HUES64 (cell line): ENCODE data around the gene NECTIN4. TPM values are rescaled to one million over a fixed set of nuclear protein-coding genes. Genes with fewer than 3 reads are reported as not detected.

ENCODE experiments used
- H3K27ac ChIP-seq: 2 replicates; pipeline ENCODE4 v1.7.0; 2013; ENCODE audit warnings: low read depth, low read length, inconsistent platforms
- H3K27me3 ChIP-seq: 2 replicates; pipeline ENCODE4 v1.6.1; 2013; ENCODE audit warnings: mild to moderate bottlenecking, low read length; ENCODE audit not compliant: insufficient read depth
- H3K36me3 ChIP-seq: 2 replicates; pipeline ENCODE4 v1.6.1; 2013; ENCODE audit warnings: mild to moderate bottlenecking, low read length; ENCODE audit not compliant: insufficient read depth
- H3K4me1 ChIP-seq: 2 replicates; pipeline ENCODE4 v1.6.1; 2013; ENCODE audit warnings: mild to moderate bottlenecking, low read length, moderate library complexity; ENCODE audit not compliant: insufficient read depth
- H3K4me3 ChIP-seq: 2 replicates; pipeline ENCODE4 v1.5.1; 2013; ENCODE audit warnings: mild to moderate bottlenecking, low read length, moderate library complexity
- H3K9ac ChIP-seq: 2 replicates; pipeline ENCODE4 v1.6.1; 2013; ENCODE audit warnings: mild to moderate bottlenecking, low read depth, low read length
- H3K9me3 ChIP-seq: 2 replicates; pipeline ENCODE4 v1.6.1; 2013; ENCODE audit warnings: low read depth, low read length; ENCODE audit not compliant: insufficient read depth
- WGBS: fragments of 150-250, 120-280 bp; methylation state at CpG from one replicate; pipeline ENCODE4 v1.1.7; 2013; ENCODE audit warnings: missing lambda C conversion rate; 5-methylcytosine and 5-hydroxymethylcytosine counted together
- polyA plus RNA-seq, 2 experiments: library from polyadenylated mRNA; stranded (reverse); fragments of 50-300 nt; gene quantifications; one replicate each; pipeline ENCODE4 v1.2.3, GENCODE V29; 2013

Gene NECTIN4
- 0.30 TPM for polyA plus RNA-seq (2013, experiment 1 of 2)
- 0.76 TPM for polyA plus RNA-seq (2013, experiment 2 of 2)

DNA sequence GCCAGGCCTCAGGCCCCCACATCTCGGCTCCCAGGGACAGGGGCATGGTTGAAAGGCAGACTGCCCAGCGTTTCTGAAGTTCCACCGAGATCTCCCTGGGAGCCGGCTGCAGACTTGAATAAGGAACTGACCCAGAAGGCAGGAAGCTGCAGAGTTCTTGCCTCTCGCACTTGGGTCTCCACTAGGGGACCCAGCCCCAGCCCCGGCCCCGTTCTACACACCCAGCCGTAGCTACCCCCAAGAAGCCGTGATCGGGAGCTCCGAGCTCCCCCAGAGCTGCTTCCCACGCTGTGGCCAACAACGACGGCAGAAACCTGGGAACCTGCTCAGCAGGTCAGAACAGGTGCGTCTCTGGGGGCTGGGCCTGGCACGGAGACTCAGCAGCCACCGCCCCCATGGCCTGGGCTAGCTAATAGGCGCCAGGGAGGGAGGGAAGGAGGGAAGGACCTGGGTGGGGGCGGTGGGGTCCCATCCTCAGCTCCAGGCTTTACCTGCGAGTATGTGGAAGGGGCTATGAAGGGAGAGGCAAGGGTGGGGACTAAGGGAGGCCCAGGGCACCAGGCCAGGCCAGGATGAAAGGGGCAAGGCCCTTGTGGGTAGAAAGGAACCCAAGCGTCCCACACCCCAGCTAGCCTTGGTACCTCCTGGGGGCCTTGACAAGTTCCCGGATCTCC, at the start of gene NECTIN4:
NECTIN4 (minus strand) TSS at position 308 of the 674 bp plus-strand sequence; CDS start at position 46, 262 bp downstream.
- peaks cover 15% of the 10 kb centered on the region; the same call in 1 of the 2 replicates for H3K4me1 ChIP-seq
- no peaks in the 10 kb centered on the region for H3K36me3 ChIP-seq
- H3K9ac ChIP-seq, result no peak within 1 kb of the TSS
- H3K4me3 ChIP-seq, result no peak within 1 kb of the TSS
- no peaks in the 10 kb centered on the region for H3K9me3 ChIP-seq
- no peaks in the 10 kb centered on the region for H3K27me3 ChIP-seq
- H3K27ac ChIP-seq, result no peak within 1 kb of the TSS
- WGBS, result 88% methylated on average over 22 of the region's 22 CpGs

DNA sequence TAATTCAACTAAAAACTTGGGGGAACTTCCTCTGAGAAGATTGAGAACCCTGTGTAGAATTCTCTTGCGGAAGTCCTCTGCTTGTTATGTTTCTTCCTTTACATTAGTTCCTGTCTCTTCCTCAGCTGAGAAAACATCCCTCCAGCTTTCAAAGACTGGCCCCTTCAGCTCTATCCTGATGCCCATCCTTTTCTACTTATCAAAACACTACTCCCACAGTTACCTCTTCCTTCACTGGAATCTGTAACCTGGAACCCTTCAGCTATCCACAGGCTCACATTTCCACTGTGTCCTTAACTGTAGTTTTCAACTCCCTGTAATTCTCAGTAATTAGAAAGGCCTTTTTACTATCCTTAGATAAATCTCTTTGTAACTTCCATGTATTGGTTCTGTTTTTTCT, 49.1 kb upstream of the NECTIN4 start:
- no peaks in the 10 kb centered on the region for H3K4me1 ChIP-seq
- no peak overlapping the region for H3K9ac ChIP-seq
- H3K9me3 ChIP-seq, result no peaks in the 10 kb centered on the region
- no peaks in the 10 kb centered on the region for H3K27me3 ChIP-seq
- H3K4me3 ChIP-seq, result no peak overlapping the region
- H3K27ac ChIP-seq, result no peak overlapping the region
- peaks cover 3% of the 10 kb centered on the region; the same call in 1 of the 2 replicates for H3K36me3 ChIP-seq
- 92% methylated on average over 1 of the region's 1 CpG for WGBS

DNA sequence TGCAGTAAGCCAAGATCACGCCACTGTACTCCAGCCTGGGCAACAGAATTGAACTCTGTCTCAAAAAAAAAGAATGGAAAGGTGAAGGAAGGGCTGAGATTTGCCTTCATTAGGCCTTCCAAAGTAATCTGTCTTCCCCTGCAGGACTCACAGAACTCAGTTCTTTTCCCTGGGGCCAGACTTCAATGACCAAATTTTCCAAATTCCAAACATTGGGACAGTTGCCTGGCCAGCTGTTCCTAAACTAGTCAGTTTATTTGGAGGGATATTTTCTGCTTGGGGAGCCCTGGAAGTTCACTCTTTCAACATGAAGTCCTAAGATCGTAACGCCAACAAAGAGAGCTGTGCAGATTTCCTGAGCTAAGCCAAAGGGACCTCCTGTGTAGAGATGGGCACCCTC, 48.5 kb upstream of the NECTIN4 start:
- no peak overlapping the region for H3K4me3 ChIP-seq
- WGBS, result 95% methylated on average over 3 of the region's 3 CpGs
- no peaks in the 10 kb centered on the region for H3K9me3 ChIP-seq
- no peak overlapping the region for H3K27ac ChIP-seq
- H3K36me3 ChIP-seq, result peaks cover 3% of the 10 kb centered on the region; the same call in 1 of the 2 replicates
- no peaks in the 10 kb centered on the region for H3K4me1 ChIP-seq
- no peak overlapping the region for H3K9ac ChIP-seq
- H3K27me3 ChIP-seq, result no peaks in the 10 kb centered on the region

DNA sequence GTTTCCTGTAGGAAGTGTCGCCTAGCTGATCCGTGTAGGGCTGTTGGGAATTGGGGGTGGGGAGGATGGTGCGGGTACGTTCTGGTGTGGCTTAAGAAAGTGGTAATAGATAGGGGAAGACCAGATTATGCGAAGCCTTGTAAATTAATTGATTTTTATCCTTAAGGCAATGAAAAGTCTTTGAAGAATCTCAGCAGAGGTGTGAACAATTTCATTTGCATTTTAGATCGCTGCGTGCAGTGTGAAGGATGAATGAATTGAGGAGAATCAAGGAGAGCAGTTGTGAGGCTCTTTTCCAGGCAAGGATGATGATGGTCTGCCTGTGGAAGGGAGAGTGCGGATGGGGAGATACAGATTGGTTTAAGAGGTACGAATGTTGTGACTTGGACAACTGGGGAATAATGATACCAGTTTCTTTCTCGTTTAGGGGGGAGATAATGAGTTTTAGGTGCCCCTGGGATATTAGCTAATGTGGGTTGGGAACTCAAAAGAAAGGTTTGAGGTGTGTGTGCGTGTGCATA, 43.9 kb upstream of the NECTIN4 start:
- Histone ChIP-seq H3K4me1 (peaks cover 12% of the 10 kb centered on the region), H3K27me3 (no peaks in the 10 kb centered on the region), H3K9ac (peak overlapping the region; percentile 85), H3K27ac (peak overlapping the region; percentile 97), H3K9me3 (no peaks in the 10 kb centered on the region), H3K4me3 (peak overlapping the region; percentile 80), H3K36me3 (peaks cover 26% of the 10 kb centered on the region)
- WGBS, result 2% methylated on average over 11 of the region's 11 CpGs

DNA sequence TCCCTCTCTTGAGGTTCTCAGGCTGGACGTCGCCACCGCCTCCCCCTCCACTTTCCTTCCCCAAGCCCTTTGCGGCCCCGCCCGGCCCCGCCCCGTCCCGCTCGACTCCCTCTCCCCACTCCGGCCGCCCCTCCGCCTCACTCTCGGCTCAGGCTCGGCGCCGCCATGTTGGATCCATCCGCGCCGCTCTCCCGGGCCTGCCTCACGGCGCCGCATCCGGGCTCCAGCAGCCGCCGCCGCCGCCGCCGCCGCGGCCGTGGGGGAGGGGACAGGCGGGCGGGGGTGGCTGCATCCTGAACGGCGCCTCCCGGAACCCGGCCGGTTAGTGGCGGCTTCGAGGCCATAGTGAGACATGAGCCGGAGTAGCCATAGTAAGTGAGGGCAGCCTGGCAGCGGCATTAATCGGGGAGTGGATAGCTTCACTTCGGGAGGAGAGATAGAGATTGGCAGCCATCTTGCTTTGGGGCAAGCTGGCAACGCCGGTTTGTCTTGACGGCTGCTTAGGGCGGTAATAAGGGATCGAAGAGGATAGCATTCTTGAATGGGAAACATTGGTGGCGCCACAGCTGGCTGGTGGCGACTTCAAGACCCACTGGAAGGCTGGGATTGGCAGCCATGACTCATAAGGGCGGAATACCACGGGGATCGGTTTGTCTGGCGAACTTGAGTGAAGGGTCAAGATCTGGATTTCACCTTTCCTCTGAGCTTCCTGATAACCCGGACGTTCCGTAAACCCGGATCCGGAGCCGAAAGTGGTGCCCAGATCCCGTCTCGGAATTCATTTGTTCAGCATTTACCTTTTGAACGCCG, 43.3 kb upstream of the NECTIN4 start, which contains the start of gene DEDD:
DEDD (minus strand) TSS at position 258 of the 810 bp plus-strand sequence. CDS start 8,205 bp downstream, outside the sequence.
- Histone ChIP-seq H3K36me3 (peaks cover 33% of the 10 kb centered on the region), H3K4me3 (peak within 1 kb of the TSS; percentile 80), H3K9me3 (no peaks in the 10 kb centered on the region), H3K27ac (peak within 1 kb of the TSS; percentile 97), H3K27me3 (no peaks in the 10 kb centered on the region), H3K4me1 (peaks cover 12% of the 10 kb centered on the region), H3K9ac (peak within 1 kb of the TSS; percentile 85)
- under 1% methylated on average over 66 of the region's 68 CpGs for WGBS

DNA sequence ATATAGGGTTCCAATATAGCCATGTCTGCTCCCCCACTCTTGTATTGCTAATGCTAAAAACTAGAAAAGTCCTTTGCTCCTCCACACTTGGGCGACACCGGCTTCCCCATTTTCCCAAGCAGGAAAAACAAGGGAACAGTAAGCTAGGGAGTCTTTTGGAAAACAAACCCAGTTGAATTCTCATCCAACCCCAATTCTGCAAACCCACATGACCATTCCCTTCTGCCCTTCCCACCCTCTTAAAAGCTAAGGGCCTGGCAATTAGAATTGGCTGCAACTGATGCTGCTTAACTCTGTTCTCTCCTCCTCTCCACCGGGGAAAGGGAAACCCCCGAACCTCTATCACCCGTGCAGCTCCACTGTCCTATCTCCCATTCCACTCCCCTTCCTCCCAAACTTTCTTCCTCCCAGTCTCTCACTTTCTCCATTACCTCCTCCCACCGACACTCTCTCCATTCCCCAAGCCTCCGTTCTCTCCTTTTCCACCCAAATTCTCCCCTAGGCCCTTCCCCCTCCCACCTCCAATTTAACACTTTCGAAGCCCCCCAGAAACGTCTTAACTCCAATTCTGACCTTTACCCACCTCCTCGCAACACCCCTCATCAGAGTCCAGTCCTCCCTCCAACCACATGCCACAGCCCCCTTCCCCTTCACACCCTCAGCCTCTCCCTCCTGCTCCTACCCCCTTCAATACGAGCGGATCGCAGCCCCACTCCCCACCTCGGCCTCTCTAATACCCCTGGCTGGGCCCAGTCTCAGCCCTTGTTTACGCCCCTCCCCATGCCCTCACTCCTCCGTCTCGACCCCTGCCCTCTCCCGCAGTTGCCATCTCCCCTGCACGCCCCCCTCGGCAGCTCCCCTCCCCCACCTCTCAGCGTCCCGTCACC, 42.4 kb upstream of the NECTIN4 start:
- peaks cover 41% of the 10 kb centered on the region for H3K36me3 ChIP-seq
- 1% methylated on average over 22 of the region's 22 CpGs for WGBS
- peaks cover 12% of the 10 kb centered on the region for H3K4me1 ChIP-seq
- H3K9ac ChIP-seq, result peak overlapping the region; percentile 85
- no peaks in the 10 kb centered on the region for H3K27me3 ChIP-seq
- peak overlapping the region; percentile 97 for H3K27ac ChIP-seq
- peak overlapping the region; percentile 80 for H3K4me3 ChIP-seq
- H3K9me3 ChIP-seq, result no peaks in the 10 kb centered on the region

DNA sequence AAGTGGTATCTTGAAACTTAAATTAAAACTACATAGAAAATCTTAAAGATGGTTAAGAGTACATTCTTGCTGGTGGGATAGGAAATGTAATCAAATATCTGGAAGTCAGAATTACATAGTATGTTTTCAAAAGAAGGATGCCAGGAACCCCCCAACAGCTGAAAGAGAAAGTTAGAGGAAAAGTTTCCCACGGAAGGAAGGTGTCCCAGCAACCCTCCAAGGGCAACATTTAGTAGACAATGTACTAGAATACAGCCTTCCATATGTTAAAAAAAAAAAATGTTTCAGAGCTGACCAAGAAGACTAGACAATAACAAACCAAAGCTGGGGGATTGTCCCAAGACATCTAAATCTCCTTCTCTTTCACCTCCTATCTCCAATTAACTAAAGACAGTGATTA, 40.9 kb upstream of the NECTIN4 start:
- Histone ChIP-seq H3K9me3 (no peaks in the 10 kb centered on the region), H3K4me3 (peak overlapping the region; percentile 80), H3K27ac (no peak overlapping the region), H3K9ac (no peak overlapping the region), H3K4me1 (peaks cover 12% of the 10 kb centered on the region), H3K36me3 (peaks cover 51% of the 10 kb centered on the region), H3K27me3 (no peaks in the 10 kb centered on the region)
- 92% methylated on average over 1 of the region's 1 CpG for WGBS

DNA sequence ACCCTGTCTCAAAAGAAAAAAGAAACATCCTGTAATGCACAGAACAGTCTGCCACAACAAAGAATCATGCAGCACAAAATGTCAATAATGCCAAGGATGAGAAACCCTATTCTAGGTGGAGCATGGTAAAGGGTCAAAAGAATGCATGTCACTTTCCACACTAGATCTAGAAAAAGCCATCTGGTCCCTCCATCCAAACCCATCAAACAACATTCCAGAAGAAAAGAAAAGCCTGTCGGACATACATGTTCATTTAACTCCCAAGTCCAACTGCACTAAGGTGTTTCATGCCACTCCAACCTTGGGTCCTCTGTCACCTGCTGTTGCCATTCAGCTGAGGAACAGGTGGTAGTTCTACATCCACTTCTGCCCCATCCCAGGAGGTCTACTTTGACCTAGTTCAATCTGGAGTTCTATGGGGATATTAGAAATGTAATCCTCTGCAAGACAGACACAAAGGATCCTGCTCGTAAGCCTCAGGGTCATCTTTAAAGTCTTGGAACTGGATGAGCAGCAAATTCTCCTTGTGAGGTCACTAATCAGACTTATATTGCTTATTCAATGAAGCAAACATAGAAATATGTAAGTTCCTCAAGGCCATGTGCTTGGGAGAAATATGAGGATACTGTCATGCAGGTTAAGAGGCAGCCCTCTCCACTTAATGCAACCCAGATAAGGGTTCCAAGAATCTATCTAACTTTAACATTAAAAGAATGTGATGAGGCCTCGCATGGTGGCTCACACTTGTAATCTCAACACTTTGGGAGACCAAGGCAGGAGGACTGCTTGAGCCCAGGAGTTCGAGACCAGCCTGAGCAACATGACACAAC, 39.4 kb upstream of the NECTIN4 start:
- H3K27me3 ChIP-seq, result no peaks in the 10 kb centered on the region
- H3K36me3 ChIP-seq, result peaks cover 62% of the 10 kb centered on the region
- WGBS, result 96% methylated on average over 4 of the region's 4 CpGs
- no peak overlapping the region for H3K9ac ChIP-seq
- no peaks in the 10 kb centered on the region for H3K9me3 ChIP-seq
- peaks cover 12% of the 10 kb centered on the region for H3K4me1 ChIP-seq
- no peak overlapping the region for H3K27ac ChIP-seq
- H3K4me3 ChIP-seq, result no peak overlapping the region

DNA sequence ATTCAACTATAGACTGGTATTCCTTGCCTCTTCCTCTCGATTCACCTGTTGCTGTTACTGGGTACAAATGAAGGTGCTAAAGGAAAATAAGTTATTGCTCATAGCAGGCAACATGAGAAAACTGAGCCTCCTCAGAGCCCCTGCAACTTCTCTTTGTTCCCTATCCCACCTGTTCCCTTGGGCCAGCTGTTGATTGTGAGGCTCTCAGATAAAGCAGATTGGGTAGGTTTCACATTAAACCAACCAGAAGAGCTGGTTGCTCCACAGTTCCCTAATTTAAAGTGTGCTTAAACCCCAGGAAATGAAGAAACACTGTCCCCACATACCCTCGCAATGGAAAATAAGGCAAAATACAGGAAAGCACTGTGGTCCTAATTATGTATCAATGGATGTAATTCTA, 38.3 kb upstream of the NECTIN4 start:
- no peak overlapping the region for H3K4me3 ChIP-seq
- H3K27me3 ChIP-seq, result no peaks in the 10 kb centered on the region
- H3K4me1 ChIP-seq, result peaks cover 12% of the 10 kb centered on the region
- no peak overlapping the region for H3K9ac ChIP-seq
- H3K27ac ChIP-seq, result no peak overlapping the region
- WGBS, result 100% methylated on average over 2 of the region's 2 CpGs
- H3K36me3 ChIP-seq, result peaks cover 72% of the 10 kb centered on the region
- no peaks in the 10 kb centered on the region for H3K9me3 ChIP-seq

DNA sequence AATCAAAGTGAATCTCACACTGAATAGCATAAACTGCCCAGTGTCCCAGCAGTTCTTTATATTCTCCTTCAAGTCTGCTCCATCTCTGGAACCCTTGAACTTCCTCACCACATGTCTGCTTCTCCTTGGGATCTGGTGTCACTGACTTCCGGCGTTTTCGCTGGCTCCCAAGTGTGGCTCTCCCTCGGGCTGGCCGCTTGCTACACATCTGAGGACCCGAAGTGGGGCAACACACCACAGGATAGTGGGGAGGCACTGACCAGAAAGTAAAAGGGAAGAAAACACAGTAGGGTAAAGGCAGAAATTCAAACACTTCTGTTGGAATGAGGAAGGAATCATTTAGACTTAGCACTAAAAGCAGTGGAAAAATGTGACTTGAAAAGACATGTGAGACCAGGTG, 33.6 kb upstream of the NECTIN4 start:
- H3K4me3 ChIP-seq, result no peak overlapping the region
- no peak overlapping the region for H3K9ac ChIP-seq
- peaks cover 10% of the 10 kb centered on the region for H3K4me1 ChIP-seq
- H3K9me3 ChIP-seq, result no peaks in the 10 kb centered on the region
- H3K27ac ChIP-seq, result no peak overlapping the region
- no peaks in the 10 kb centered on the region for H3K27me3 ChIP-seq
- 95% methylated on average over 6 of the region's 6 CpGs for WGBS
- H3K36me3 ChIP-seq, result peaks cover 76% of the 10 kb centered on the region
